WI38 (cell line): ENCODE results near the gene PDXK.

Experiments
- H3K4me3 ChIP-seq: 2 replicates; pipeline ENCODE4 v1.5.1; 2011; ENCODE audit warnings: low read depth, mild to moderate bottlenecking, control low read depth, low read length
- CTCF ChIP-seq: IDR thresholded peaks from 2 replicates; pipeline ENCODE4 v1.5.1; 2012; ENCODE audit warnings: low read depth, mild to moderate bottlenecking, control low read depth, low read length

Gene PDXK

GRCh38 chr21:43786300-43786806 is 67.4 kb downstream of the PDXK start:
- H3K4me3 ChIP-seq = no peak overlapping the region
- TF ChIP-seq CTCF = no peak

GRCh38 chr21:43786807-43787440 is 68.0 kb downstream of the PDXK start:
- H3K4me3 ChIP-seq = no peak overlapping the region
- no peak for TF ChIP-seq CTCF

- H3K4me3 ChIP-seq = peak within 1 kb of the TSS; percentile 85
- TF ChIP-seq CTCF = peak; percentile 86
Observed at GRCh38 chr21:43789276-43790009, 70.5 kb downstream of the PDXK start, which contains the start of gene RRP1. Gene RRP1, plus strand, starts transcription at chr21:43789577. Its CDS starts 53 bp downstream, at chr21:43789630.

- peak overlapping the region; percentile 85 for H3K4me3 ChIP-seq
- TF ChIP-seq CTCF = no peak
Observed at GRCh38 chr21:43790010-43790524, 71.1 kb downstream of the PDXK start.

GRCh38 chr21:43792406-43792805 is 73.5 kb downstream of the PDXK start:
- TF ChIP-seq CTCF = no peak
- no peak overlapping the region for H3K4me3 ChIP-seq

- no peak overlapping the region for H3K4me3 ChIP-seq
- TF ChIP-seq CTCF = no peak
Observed at GRCh38 chr21:43793243-43793642, 74.3 kb downstream of the PDXK start.

- TF ChIP-seq CTCF = no peak
Observed at GRCh38 chr21:43794311-43794710, 75.4 kb downstream of the PDXK start.

More at GRCh38 chr21:43794311-43794710, 75.4 kb downstream of the PDXK start:
- H3K4me3 ChIP-seq = no peak overlapping the region
